GM19467 (cell line): Measurements from ENCODE around the gene RPL31.

Experiments
- ATAC-seq: cut with Tn5 transposase; IDR thresholded peaks from one replicate; pipeline ENCODE4 v1.9.1; 2021; ENCODE audit warnings: mild to moderate bottlenecking, moderate library complexity; ENCODE audit not compliant: unreplicated experiment

The RPL31 gene

GRCh38 chr2:100992262-100992661 is 9.8 kb upstream of the RPL31 start:
- no peak for ATAC-seq

- no peak for ATAC-seq
These were observed 8.8 kb upstream of the RPL31 start for GRCh38 chr2:100993294-100993693.

DNA sequence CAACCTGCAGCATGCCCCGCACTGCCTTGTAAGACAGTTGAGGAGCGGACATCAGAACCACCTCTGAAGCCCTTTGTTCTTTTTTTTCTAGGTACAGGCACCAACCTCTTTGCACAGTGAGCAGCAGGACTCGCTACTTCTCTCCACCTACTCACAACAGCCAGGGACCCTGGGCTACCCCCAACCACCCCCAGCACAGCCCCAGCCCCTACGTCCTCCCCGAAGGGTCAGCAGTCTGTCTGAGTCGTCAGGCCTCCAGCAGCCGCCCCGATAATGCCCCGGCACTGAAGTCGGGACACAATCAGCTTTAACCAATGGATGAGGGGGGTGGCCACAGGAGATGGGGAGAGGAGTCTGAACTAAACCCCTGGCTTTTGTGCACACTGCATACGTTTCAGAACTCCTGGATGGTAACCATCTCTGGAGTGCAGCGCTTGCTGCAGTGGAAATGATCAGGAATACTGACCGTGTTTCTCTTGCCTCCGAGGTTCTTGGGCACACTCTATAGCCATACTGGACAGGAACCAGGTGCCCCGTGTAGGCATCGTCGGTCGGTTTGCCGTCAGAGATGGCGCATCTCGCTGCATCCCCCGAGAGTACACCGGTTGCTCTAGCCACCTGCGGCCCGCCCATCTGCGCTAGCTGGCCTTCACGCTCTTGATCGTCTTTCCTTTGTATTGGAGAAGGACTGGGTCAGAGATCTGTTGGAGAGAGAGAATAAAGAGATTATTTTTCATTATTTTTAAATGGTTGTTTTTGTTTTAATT is 6.6 kb upstream of the RPL31 start:
- ATAC-seq: no peak

DNA sequence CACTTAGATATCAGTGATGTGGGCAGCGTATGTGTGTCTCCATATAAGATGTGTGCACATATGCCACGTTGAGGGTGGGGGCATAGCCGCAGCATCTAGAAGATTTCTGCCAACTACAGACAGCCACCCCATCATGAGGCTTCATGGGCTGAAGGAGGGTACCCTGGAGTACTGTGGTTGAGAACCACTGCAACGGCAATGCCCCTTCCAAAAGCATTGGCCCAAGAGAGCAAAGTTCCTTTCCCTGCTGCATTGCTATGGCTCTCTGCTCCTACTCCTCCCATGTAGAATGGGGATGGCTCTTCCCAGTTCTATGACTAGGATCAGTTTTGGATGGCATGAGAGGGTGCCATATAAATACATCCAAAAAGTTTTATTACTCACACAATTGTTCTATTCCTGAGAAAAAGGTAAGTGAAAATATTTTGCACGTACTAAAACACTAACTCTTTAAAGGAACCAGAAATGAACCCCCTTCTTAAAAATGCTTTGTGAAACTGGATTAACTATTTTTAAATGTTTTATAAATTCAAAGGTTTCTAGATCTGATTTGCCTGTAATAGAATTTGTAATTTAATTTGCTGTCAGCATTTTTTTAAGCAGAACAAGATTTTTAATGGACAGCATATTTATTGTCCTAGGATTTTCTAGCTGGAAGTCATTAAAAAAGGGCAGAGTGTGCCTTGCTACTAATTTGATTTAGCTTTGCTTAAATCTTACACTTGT is 4.4 kb upstream of the RPL31 start:
- ATAC-seq: no peak

- no peak for ATAC-seq
These were observed 3.9 kb upstream of the RPL31 start for GRCh38 chr2:100998235-100998573.

DNA sequence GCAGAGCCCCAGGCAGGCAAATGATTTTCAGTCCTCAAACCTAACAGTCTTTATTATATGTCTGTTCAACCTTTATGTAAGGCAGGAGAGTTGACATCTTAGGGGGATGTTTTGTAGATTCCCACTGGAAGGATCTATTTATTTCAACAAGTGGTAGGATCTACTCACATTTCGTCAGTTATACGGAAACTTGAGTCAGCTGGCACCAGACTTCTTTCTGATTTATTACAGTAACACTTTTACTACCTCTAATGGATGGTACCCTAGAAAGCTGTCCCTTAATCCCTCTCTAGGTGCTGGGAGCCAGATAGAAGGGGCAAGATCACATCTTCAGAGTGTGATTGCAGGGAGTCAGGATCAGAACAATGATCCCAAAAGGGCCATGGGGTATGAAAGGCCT is 2.1 kb upstream of the RPL31 start:
- ATAC-seq: no peak

DNA sequence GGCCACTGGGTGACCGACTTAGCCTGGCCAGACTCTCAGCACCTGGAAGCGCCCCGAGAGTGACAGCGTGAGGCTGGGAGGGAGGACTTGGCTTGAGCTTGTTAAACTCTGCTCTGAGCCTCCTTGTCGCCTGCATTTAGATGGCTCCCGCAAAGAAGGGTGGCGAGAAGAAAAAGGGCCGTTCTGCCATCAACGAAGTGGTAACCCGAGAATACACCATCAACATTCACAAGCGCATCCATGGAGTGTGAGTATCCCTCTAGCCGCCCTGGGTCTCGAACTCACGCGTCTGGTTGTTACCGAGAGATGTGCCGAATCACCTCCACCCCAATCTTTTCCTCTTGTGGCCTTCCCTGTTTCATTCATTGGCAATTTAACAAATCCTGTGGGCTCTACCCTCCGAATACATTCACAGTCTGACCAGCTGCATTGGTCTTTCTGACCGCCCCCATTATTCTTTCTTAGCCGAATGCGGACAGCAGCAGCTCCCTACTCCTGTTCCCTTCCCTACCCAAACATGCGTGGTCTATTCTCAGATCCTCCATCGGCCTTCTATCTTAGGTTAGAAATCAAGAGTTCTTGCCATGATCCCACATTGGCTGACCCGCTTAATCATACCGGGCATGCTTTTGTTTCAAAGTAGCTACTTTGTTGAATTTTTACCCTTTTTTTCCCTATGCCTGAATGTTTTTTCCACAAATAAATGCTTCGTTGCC is 631 bp downstream of the RPL31 start:
- ATAC-seq: no peak

DNA sequence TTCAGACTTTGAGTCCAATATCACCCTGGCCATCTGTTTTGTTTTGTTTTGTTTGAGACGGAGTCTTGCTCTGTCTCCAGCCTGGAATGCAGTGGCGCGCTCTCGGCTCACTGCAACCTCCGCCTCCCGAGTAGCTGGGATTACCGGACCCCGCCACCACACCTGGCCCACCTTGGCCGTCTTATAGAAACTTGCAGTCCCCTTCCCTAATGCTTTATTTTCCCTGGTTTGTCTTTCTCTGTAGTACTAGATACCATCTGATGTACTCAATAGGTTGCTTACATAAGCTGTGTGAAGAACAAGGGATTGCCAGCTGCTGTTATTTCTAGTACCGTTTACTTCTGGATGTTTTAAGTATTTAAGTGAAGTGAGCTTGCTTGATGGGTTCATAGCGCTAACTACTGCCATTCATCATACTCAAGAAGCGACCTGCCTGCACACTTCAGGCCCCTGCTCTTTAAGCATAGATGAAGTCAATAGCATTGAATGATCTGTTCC is 1.2 kb downstream of the RPL31 start:
- no peak for ATAC-seq

GRCh38 chr2:101004620-101005325 is 2.7 kb downstream of the RPL31 start:
- ATAC-seq: no peak

DNA sequence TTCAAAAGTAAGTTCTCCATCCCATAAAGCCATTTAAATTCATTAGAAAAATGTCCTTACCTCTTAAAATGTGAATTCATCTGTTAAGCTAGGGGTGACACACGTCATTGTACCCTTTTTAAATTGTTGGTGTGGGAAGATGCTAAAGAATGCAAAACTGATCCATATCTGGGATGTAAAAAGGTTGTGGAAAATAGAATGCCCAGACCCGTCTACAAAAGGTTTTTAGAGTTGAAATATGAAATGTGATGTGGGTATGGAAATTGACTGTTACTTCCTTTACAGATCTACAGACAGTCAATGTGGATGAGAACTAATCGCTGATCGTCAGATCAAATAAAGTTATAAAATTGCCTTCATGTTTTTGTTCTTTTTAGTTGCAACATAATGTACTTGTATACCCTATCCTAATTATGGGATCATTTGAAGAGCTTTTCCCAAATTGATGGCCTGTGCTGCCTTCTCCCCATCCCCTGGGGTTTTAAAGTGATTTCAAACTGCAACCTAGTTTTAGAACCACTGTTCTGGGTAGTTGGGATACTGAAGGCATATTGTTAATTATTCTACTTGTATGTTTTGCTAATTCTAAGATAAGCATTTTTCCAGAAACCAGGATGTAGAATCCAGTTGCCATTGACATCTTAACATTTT is 4.1 kb downstream of the RPL31 start:
- ATAC-seq: no peak

GRCh38 chr2:101007415-101008345 is 5.6 kb downstream of the RPL31 start:
- ATAC-seq: no peak

- ATAC-seq: no peak
These were observed 9.1 kb downstream of the RPL31 start for GRCh38 chr2:101011152-101011551.

- ATAC-seq: peak; percentile 71
These were observed 10.1 kb downstream of the RPL31 start for GRCh38 chr2:101012054-101012705.

DNA sequence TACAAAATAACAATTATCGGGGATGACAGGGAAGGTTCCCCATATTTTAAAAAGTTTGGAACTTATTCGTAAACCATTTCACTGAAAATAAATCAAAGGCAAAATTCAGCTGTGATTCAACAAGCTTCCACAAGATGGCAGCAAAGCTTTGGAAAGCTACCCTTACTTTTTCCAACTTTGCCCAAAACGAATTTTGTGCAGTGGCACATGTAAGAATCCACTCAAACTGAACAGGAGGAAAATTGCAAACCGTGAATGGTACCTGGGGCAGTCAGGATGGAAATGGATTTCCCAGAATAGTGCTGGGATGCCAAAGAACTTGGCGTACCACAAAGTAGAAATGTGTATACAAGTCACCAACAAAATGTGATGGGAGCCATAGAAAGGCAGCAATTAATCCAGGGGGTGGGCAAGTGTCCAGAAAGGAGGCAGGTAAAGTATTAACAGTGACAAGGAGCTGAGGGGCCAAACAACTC is 10.7 kb downstream of the RPL31 start:
- no peak for ATAC-seq

DNA sequence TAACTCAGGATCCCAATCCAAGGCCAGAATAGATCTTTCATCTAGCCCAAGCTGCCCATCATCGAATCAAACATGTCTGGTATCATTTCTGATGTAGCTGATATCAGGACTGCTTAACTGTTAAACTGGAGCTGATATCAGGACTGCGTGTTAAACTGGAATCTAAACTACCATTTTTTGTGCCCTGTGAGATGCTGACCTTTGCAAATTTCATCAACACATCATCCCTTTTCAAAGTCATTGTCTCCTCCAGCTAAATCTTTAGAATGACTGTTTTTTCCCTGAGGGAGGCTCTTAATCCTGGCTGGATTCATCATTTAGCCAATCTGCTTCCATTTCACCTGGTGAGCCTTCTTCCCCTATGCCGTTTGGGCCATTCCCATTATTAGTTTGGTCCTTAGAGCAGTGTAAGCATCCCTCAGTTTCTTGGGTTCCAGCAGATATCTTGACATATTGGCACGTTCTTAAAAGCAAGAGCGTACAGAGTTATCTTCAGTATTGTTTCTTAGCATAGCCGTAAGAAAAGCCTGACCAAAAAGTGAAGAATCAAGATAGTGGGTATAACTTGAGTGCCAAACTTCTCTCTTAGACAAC is 12.3 kb downstream of the RPL31 start:
- no peak for ATAC-seq

- ATAC-seq: no peak
These were observed 15.3 kb downstream of the RPL31 start for GRCh38 chr2:101017371-101017770.

- no peak for ATAC-seq
These were observed 16.8 kb downstream of the RPL31 start for GRCh38 chr2:101018934-101019333.

- no peak for ATAC-seq
These were observed 20.1 kb downstream of the RPL31 start for GRCh38 chr2:101022221-101022620.
